SK-N-SH (cell line): Measurements from ENCODE around the gene RASGEF1C.

ENCODE experiments used
- CTCF ChIP-seq: fragments of 200-600 bp; sonication (generic); IDR thresholded peaks from 2 replicates; pipeline ENCODE4 v1.6.1; 2017; ENCODE audit warnings: antibody characterized with exemption, mild to moderate bottlenecking, moderate library complexity
- EZH2phosphoT487 ChIP-seq: fragments of 200-600 bp; sonication (generic); IDR thresholded peaks from 2 replicates; pipeline ENCODE4 v1.6.1; 2017; ENCODE audit warnings: low read depth, mixed run types, mild to moderate bottlenecking, antibody characterized with exemption, moderate library complexity, borderline replicate concordance
- GABPA ChIP-seq: IDR thresholded peaks from 2 replicates; pipeline ENCODE4 v1.4.0; 2012; ENCODE audit warnings: low read depth, mild to moderate bottlenecking
- MAX ChIP-seq: IDR thresholded peaks from 2 replicates; pipeline ENCODE4 v1.4.0; 2012; ENCODE audit warnings: low read depth
- REST ChIP-seq: IDR thresholded peaks from 2 replicates; pipeline ENCODE4 v1.6.1; 2012; ENCODE audit warnings: mild to moderate bottlenecking, low read depth, low read length, moderate library complexity
- RFX5 ChIP-seq: IDR thresholded peaks from 2 replicates; pipeline ENCODE4 v1.6.1; 2012; ENCODE audit warnings: mild to moderate bottlenecking, improper control_type of control experiment, low read length
- TCF12 ChIP-seq: IDR thresholded peaks from 2 replicates; pipeline ENCODE4 v1.4.0; 2012

- TF ChIP-seq EZH2phosphoT487: no peak
- TF ChIP-seq GABPA: no peak
- TF ChIP-seq REST: no peak
- TF ChIP-seq CTCF: no peak
- TF ChIP-seq RFX5: no peak
- TF ChIP-seq MAX: no peak
- TF ChIP-seq TCF12: no peak
Measured at GRCh38 chr5:180211761-180212035, 2.7 kb upstream of the RASGEF1C start.
